Activated T-cell treated with anti-CD3 and anti-CD28 coated beads for 24 hours (primary cell): Measurements from ENCODE around the gene PRSS8.
"Not testable (repeated sequence)": the region's sequence is repeated elsewhere in the genome, so short reads cannot be mapped to it uniquely, and the experiment has no call there.

Source experiments
- DNase-seq: peaks from one replicate; pipeline ENCODE4 v3.0.0-alpha.2; 2020; ENCODE audit warnings: low read depth

The PRSS8 gene

DNA sequence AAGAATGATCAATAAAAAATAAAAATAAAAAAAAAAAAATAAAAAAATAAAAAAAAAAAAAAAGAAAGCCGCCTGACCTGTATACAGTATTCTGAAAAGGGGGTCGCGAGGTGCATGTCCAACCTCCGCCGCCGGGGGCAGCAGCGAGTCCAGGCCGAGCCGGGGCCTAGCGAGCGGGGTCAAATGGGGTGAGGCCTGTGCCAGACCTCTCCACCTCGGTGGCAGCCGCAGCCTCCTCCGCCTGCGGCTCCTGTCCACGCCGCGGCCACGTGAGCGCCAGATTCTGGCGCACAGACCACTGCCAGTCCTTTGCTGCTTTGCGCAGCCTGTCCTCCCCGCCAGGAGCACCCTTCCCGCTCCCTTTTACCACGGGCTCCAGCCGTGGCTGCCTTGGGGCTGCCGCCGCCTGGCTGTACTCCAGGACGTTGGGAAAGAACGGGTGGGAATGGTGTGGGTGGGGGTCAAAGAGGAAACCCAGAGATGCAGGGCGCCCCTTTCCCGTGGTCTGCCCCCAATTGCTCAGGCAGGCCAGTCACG lies 29.8 kb downstream of the PRSS8 start:
- DNase-seq, result peak; percentile 73

DNA sequence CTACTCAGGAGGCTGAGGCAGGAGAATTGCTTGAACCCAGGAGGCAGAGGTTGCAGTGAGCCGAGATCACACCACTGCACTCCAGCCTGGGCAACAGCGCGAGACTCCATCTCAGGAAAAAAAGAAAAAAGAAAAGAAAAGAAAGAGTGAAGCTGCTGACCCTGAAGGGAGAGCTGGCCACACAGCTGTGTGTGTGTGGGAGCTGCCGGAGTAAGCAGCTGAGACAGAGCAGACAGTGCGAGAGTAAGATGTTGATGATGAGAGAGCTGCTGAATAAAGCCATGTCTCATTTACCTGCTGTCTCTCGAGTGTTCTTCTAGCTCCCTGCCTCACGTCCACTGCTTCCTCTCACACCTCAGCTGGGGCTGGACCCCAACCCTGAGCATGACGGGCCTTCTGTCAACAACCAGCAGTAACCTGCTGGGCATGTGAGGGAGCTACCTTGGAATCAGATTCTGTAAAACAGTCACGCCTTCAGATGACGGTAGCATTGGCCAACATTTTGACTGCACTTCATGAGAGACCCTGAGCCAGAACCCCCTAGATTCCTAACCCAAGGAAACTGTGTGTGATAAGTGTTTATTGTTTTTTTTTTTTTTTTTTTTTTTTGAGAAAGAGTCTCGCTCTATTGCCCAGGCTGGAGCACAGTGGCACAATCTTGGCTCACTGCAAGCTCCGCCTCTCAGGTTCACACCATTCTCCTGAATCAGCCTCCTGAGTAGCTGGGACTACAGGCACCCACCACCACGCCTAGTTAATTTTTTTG lies 34.5 kb downstream of the PRSS8 start:
- not testable (repeated sequence) for DNase-seq

DNA sequence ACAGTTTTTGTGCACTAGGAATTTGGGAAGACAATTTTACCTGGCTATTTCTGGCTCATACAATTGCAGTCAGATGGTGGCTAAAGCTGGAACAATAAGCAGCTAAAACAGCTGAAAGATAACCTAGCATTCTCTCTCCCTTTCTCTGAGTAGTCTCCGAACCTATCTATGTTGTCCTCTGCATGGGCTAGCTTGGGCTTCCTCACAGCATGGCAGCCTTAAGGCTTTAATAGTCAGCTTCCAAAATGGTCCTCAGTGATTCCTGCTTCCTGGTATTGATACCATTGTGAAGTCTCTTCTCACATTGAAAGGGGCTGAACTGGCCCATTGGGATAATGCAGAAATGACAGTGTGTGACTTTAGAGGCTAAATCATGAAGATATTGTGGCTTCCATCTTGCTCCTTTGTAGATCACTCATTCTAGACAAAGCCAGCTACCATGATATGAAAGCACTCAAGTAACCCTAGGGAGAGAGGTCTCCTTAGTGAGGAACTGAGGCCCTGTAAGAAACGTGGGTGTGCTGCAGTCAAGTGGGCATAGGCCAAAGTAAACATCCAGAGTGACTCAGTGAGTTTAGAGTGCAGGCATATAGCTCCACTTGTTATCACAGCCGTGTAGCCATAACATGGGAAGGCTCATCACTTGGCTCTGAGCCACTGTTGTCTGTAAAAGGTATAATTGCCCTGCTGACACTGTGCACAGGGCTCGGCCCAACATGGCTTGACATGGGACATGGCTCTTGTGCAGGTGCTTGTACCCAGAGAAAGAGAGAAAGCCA lies 35.5 kb downstream of the PRSS8 start:
- DNase-seq, result no peak

DNA sequence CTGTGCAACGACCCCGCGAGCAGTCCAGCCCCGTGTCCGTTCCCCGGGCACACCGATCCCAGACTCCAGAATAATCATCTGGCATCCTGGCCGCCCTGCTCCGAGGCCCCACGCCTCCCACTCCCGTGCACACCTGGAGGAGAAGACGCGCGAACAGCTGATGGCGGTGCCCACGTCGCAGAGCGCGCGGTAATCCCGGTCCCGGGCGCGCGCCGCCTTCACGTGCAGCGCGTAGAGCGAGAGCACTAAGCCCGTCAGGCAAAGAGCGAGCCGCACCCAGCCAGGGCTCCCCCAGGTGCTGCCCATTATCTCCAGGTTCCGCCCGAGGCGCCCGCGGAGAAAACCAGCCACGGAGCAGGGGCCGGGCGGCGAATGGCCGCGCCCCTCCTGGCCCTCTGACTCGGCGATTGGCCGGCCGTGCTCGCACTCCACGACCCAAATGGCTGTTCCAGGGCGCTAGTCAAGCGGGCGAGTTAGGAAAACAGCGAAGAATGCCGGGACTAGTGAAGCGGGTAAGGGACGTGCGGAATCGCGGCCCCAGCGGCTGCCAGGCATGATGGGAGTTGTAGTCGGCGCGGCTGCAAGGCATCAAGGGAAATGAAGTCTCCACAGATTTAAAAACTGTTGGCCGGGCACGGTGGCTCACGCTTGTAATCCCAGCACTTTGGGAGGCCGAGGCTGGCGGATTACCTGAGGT lies 41.0 kb downstream of the PRSS8 start, which contains the start of gene VKORC1:
Gene VKORC1, minus strand, starts transcription at position 374 of the 697 bp plus-strand sequence. Its CDS starts 68 bp downstream, at position 306.
- peak; percentile 87 for DNase-seq

- DNase-seq, result no peak
Observed at GRCh38 chr16:31094088-31094423, 41.5 kb downstream of the PRSS8 start.

DNA sequence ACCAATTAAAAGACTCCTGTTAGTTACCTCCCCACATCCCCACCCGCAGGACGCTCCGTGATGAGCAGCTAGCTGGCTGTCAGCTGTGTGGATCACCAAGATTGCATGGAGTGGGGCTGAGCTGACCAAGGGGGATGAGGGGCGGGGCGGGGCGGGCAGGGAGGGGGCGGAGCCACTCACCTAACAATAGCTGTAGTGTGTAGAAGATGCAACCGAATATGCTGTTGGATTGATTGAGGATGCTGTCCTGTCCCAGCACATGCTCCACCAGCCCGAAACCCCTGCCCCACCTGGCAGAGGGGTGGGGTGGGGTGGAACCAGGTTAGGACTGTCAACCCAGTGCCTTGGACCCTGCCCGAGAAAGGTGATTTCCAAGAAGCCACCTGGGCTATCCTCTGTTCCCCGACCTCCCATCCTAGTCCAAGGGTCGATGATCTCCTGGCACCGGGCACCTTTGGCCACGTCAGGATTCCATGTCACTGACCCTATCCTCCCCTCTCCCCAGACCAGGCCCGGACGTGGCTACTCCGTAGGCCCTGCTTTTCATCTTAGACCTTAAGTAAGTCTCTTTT lies 42.3 kb downstream of the PRSS8 start:
- no peak for DNase-seq

DNA sequence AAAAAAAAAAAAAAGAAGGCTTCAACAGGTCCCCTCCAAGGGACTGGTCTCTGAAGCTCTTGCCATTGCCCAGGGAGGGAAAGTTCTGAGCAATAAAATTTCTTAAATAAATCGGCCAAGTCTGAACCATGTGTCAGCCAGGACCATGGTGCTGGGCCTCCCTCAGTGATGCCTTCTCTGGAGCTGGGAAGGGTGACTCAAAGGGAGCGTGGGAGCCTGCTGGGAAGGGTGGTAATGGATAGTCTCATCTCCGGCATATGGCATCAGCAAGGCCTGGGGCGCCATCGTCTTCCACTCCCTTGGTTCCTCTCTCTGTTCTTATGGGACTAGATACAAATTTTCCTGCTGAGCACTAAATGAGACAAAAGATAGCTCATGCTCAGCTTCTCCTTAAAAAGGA lies 43.2 kb downstream of the PRSS8 start:
- DNase-seq, result no peak

DNA sequence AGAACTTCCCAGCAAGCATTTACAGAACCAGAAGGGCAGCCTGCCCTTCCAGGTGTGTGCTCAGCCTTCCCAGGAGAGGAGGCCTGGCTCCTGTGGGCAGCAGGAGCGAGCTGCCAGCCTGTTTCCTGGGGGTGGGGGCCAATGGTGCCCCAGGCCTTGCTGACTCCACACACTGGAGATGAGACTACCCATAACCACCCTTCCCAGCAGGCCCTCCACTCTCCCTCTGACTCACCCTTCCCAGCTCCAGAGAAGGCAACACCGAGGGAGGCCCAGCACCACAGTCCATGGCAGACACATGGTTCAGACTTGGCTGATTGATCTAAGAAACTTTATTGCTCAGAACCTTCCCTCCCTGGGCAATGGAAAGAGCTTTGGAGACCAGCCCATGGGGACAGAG lies 45.0 kb downstream of the PRSS8 start:
- no peak for DNase-seq

- DNase-seq, result no peak
Observed at GRCh38 chr16:31089199-31089598, 46.3 kb downstream of the PRSS8 start.

DNA sequence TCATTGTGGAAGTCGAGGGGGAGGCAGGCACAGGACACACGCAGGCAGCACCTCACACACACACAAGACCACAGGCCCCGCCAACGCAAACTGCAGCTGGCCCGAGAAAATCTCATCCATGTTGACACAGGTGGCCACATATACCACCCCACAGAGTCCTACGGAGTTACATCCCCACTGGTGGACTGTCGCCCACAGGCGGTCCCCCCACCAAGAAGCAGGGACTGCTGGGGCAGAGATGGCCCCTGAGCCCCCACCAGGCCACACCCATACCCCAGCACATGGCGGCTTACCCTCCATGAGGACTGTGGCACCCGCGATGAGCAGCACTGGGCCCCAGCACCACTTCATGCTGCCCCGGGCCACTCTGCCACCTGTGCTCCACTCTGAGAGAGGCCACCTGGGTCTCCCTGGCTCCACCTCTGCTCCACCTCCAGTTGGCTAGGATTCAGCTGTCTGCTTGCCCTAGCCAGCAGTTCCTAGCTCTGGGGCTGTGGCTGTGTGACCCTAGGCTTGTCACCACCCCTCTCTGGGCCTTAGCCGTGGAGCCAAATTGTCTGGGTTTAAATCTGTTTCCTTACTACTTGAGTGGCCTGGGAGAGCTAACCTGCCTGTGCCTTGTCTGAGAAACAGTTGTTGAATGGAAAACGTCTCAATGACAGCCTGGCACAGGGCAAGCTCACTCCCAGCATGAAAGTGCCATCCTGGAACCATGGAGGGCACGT lies 46.9 kb downstream of the PRSS8 start, which contains the start of gene PRSS53:
Gene PRSS53, minus strand, starts transcription at position 485 of the 725 bp plus-strand sequence. Its CDS starts 134 bp downstream, at position 351.
- DNase-seq, result no peak

GRCh38 chr16:31087971-31088370 lies 47.6 kb downstream of the PRSS8 start:
- no peak for DNase-seq

DNA sequence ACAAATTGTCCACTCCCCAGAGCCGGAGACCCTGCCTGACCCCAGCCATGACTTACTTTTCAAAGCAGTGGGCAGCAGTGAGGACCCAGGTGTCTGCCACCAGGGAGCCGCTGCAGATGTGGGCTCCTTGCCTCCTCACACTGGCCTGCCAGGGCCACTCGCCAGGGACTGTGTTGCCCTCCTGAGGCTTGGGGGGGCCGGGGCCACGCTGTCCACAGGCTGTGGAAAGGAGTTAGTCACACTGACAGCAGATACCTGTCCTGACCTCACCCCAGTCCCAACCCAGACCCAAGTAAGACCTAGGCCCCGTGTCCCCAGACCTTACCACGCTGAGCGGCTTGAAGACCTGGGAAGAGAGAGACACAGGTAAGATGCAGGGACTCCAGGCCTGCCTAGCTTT lies 48.0 kb downstream of the PRSS8 start:
- no peak for DNase-seq

DNA sequence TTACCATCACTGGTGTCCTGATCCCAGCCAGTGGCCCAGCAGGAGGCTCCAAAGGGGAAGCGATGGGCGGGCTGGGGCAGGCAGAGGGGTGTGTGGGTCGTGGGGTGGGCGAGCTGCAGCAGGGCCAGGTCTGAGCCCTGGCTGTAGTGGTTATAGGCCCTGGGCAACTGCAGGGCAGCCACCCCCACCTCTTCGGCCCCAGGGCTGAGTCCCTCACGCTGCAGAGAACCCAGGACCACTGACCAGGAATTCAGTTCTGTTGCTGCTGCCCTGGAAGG lies 49.0 kb downstream of the PRSS8 start:
- DNase-seq, result no peak

GRCh38 chr16:31085873-31086628 lies 49.5 kb downstream of the PRSS8 start:
- no peak for DNase-seq

- no peak for DNase-seq
Observed at GRCh38 chr16:31085411-31085810, 50.1 kb downstream of the PRSS8 start.

- no peak for DNase-seq
Observed at GRCh38 chr16:31084584-31085302, 50.8 kb downstream of the PRSS8 start.

DNA sequence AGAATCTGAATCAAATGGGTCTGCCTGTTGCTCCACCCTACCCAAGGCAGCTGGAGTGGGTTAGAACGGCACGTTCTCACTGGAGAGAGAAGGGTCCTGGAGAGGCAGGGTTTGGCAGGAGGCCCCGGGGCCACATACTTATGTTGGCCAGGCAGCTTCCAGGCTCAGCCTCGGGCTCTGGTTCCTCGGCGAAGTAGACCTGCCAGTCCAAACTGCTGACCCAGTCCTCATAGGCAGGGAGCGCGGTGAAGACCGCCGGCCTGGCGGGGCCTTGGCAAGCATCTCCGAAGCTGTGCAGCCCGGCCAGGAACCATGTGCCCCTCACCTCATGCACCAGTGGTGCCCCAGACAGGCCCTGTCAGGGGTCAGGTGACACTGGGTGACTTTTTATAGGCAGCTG lies 51.5 kb downstream of the PRSS8 start:
- DNase-seq, result no peak

DNA sequence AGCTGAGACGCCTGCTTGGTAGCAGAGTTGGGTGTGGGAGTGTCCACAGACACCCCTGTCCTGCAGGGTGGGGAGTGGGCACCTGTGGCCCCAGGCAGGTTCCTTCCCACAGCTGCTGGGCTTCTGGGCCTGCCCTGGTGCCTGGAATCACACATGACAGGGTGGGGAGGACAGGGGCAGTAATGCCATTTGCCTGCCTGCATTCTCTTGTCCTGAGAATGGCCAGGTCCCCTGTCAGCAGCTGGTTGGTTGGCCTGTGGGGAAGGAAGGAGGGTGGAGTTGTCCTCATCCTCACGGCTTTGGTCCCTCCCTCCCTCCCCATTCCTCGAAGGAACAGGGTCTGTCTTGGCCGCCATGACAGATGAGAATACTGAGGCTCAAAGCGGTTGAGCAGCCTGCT lies 52.0 kb downstream of the PRSS8 start:
- no peak for DNase-seq

DNA sequence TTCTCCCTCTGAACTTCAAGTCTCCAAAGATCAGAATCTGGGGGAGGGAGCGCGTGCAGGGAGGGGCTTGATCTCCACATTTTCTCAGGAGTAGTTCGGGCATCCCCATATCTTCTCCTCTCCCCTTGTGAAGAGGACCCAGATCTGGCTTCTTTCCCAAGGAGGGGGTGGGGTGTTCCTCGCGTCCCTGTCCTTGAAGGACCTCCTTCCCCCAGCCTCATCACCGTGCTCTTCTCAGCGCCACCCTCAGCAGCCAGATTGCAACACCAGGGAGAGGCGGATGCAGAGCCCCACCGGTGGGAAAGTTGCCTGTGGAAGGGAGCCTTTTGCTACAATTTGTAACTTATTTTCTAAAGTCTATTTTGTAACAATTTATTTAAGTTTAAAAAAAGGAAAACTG lies 52.4 kb downstream of the PRSS8 start:
- no peak for DNase-seq

- DNase-seq, result no peak
Observed at GRCh38 chr16:31082368-31083045, 53.0 kb downstream of the PRSS8 start.
